A673 (cell line): ENCODE results near the gene COL4A1. TPM values are rescaled to one million over a fixed set of nuclear protein-coding genes. Genes with fewer than 3 reads are reported as not detected.

Experiments used
- BruUV-seq: library from RNA; stranded (reverse); fragments of 400-500 nt; replicated peaks from 2 replicates; lab custom pipeline; 2021; lab: Mats Ljungman, UMichigan
- CTCF ChIA-PET: fragments of 300-600 bp; sonication (Branson Sonifier 250); formaldehyde crosslinking; loops from one replicate; lab custom pipeline; 2022; ENCODE audit warnings: antibody characterized with exemption; lab: Charles Lee
- POLR2A ChIA-PET: fragments of 300-600 bp; sonication (Branson Sonifier 250); formaldehyde crosslinking; loops from one replicate; lab custom pipeline; 2022; ENCODE audit warnings: antibody characterized with exemption; ENCODE audit not compliant: low non-redundant PET; lab: Charles Lee
- DNase-seq: peaks from one replicate; pipeline ENCODE4 v3.0.0-alpha.2; 2015; ENCODE audit warnings: low spot score
- H3K27ac ChIP-seq: fragments of 200-600 bp; sonication (generic); 2 replicates; pipeline ENCODE4 v1.5.1; 2016; ENCODE audit warnings: mixed run types, low read depth, mild to moderate bottlenecking, mixed read lengths, antibody characterized with exemption, low read length; ENCODE audit not compliant: poor library complexity, severe bottlenecking
- H3K27me3 ChIP-seq: fragments of 200-600 bp; sonication (generic); replicated peaks from 2 replicates; pipeline ENCODE4 v1.6.1; 2017; ENCODE audit warnings: mixed run types, low read depth, mild to moderate bottlenecking, mixed read lengths, antibody characterized with exemption, low read length; ENCODE audit not compliant: insufficient read depth, poor library complexity
- H3K36me3 ChIP-seq: fragments of 200-600 bp; sonication (generic); 2 replicates; pipeline ENCODE4 v1.6.1; 2016; ENCODE audit warnings: mixed run types, mild to moderate bottlenecking, mixed read lengths, antibody characterized with exemption, low read length; ENCODE audit not compliant: insufficient read depth, poor library complexity, severe bottlenecking
- H3K4me1 ChIP-seq: fragments of 200-600 bp; sonication (generic); 2 replicates; pipeline ENCODE4 v1.6.1; 2017; ENCODE audit warnings: mixed run types, mild to moderate bottlenecking, mixed read lengths, antibody characterized with exemption, low read length; ENCODE audit not compliant: insufficient read depth, poor library complexity, severe bottlenecking
- H3K4me3 ChIP-seq: fragments of 200-600 bp; sonication (generic); 2 replicates; pipeline ENCODE4 v1.5.1; 2016; ENCODE audit warnings: low read depth, mixed run types, mild to moderate bottlenecking, mixed read lengths, low read length; ENCODE audit not compliant: poor library complexity, severe bottlenecking
- H3K9me3 ChIP-seq: fragments of 200-600 bp; sonication (generic); 2 replicates; pipeline ENCODE4 v1.6.1; 2016; ENCODE audit warnings: mixed run types, low read depth, mild to moderate bottlenecking, mixed read lengths, antibody characterized with exemption, low read length; ENCODE audit not compliant: poor library complexity, severe bottlenecking
- CTCF ChIP-seq: fragments of 300-800, 200-600 bp; sonication (generic); conservative IDR thresholded peaks from 2 replicates; pipeline ENCODE4 v1.5.1; 2017; ENCODE audit warnings: low read depth, mild to moderate bottlenecking, antibody characterized with exemption, low read length, moderate library complexity, mixed read lengths
- EZH2 ChIP-seq: fragments of 200-600 bp; sonication (generic); IDR thresholded peaks from 2 replicates; pipeline ENCODE4 v1.6.1; 2017; ENCODE audit warnings: borderline replicate concordance, low read depth, mild to moderate bottlenecking, mixed read lengths, antibody characterized with exemption, low read length; ENCODE audit not compliant: poor library complexity, severe bottlenecking
- intact Hi-C: fragments of 100-400 bp; cut with micrococcal nuclease; formaldehyde crosslinking; loops from one replicate; pipeline ENCODE4 v1.10.0; 2022; ENCODE audit not compliant: unreplicated experiment
- total RNA-seq: library from RNA; stranded (reverse); gene quantifications from 2 replicates; pipeline ENCODE4 v1.2.3, GENCODE V29; 2021

COL4A1 gene
- total RNA-seq, 1 experiment from 2014 or later = 83.9 TPM

- DNase-seq = no peak
- Histone ChIP-seq H3K9me3 (no peaks in the 10 kb centered on the region), H3K36me3 (peaks cover 26% of the 10 kb centered on the region), H3K27ac (no peak overlapping the region), H3K4me1 (no peaks in the 10 kb centered on the region), H3K4me3 (no peak overlapping the region), H3K27me3 (no peaks in the 10 kb centered on the region)
- intact Hi-C loops = no loop called here
- CTCF ChIA-PET = no interaction called here
- TF ChIP-seq CTCF = no peak
- no peak for TF ChIP-seq EZH2
- POLR2A ChIA-PET = no interaction called here
- no TSS peak for BruUV-seq
Observed at GRCh38 chr13:110179116-110179856, 127.7 kb downstream of the COL4A1 start.

GRCh38 chr13:110177790-110178189, 129.2 kb downstream of the COL4A1 start:
- CTCF ChIA-PET = no interaction called here
- intact Hi-C loops = no loop called here
- H3K4me1 ChIP-seq = no peaks in the 10 kb centered on the region
- H3K36me3 ChIP-seq = peaks cover 30% of the 10 kb centered on the region
- no TSS peak for BruUV-seq
- no peaks in the 10 kb centered on the region for H3K9me3 ChIP-seq
- no peaks in the 10 kb centered on the region for H3K27me3 ChIP-seq
- no peak overlapping the region for H3K4me3 ChIP-seq
- POLR2A ChIA-PET = no interaction called here
- DNase-seq = no peak
- no peak overlapping the region for H3K27ac ChIP-seq
- TF ChIP-seq EZH2 = no peak
- no peak for TF ChIP-seq CTCF

- CTCF ChIA-PET = no interaction called here
Observed at GRCh38 chr13:110176431-110176830, 130.5 kb downstream of the COL4A1 start.

More at GRCh38 chr13:110176431-110176830, 130.5 kb downstream of the COL4A1 start:
- Histone ChIP-seq H3K4me1 (no peaks in the 10 kb centered on the region), H3K9me3 (no peaks in the 10 kb centered on the region), H3K27ac (no peak overlapping the region), H3K27me3 (no peaks in the 10 kb centered on the region), H3K4me3 (no peak overlapping the region), H3K36me3 (peaks cover 30% of the 10 kb centered on the region)
- no peak for TF ChIP-seq CTCF
- TF ChIP-seq EZH2 = no peak
- no TSS peak for BruUV-seq
- DNase-seq = no peak
- POLR2A ChIA-PET = no interaction called here
- intact Hi-C loops = no loop called here
